H9 (cell line): Measurements from ENCODE around the gene NEDD4L. TPM values are rescaled to one million over a fixed set of nuclear protein-coding genes. Genes with fewer than 3 reads are reported as not detected.

Experiments
- DNase-seq: peaks from one replicate; pipeline ENCODE4 v3.0.0-alpha.2; 2017
- H2AFZ ChIP-seq: one replicate; pipeline ENCODE4 v1.6.1; 2013; ENCODE audit warnings: mild to moderate bottlenecking, low read length, control low read depth, moderate library complexity
- H2AK5ac ChIP-seq: 2 replicates; pipeline ENCODE4 v1.6.1; 2013; ENCODE audit warnings: low read length, control low read depth, mixed read lengths; ENCODE audit not compliant: insufficient read length
- H2BK120ac ChIP-seq: one replicate; pipeline ENCODE4 v1.6.1; 2013; ENCODE audit warnings: low read depth, mild to moderate bottlenecking, low read length, control low read depth, inconsistent platforms; ENCODE audit not compliant: poor library complexity, severe bottlenecking
- H2BK12ac ChIP-seq: 2 replicates; pipeline ENCODE4 v1.6.1; 2013; ENCODE audit warnings: low read length, control low read depth, mixed read lengths, low read depth; ENCODE audit not compliant: insufficient read length
- H2BK15ac ChIP-seq: 2 replicates; pipeline ENCODE4 v1.6.1; 2013; ENCODE audit warnings: low read depth, low read length, control low read depth
- H2BK20ac ChIP-seq: one replicate; pipeline ENCODE4 v1.6.1; 2013; ENCODE audit warnings: low read depth, mild to moderate bottlenecking, low read length, control low read depth, inconsistent platforms; ENCODE audit not compliant: poor library complexity, severe bottlenecking
- H2BK5ac ChIP-seq: 2 replicates; pipeline ENCODE4 v1.6.1; 2013; ENCODE audit warnings: low read length, control low read depth, mixed read lengths; ENCODE audit not compliant: insufficient read length
- H3K14ac ChIP-seq: 2 replicates; pipeline ENCODE4 v1.6.1; 2013; ENCODE audit warnings: low read length, control low read depth; ENCODE audit not compliant: insufficient read depth
- H3K18ac ChIP-seq: 2 replicates; pipeline ENCODE4 v1.6.1; 2013; ENCODE audit warnings: low read depth, mild to moderate bottlenecking, mixed read lengths, low read length, control low read depth; ENCODE audit not compliant: insufficient read length
- H3K23ac ChIP-seq: 2 replicates; pipeline ENCODE4 v1.6.1; 2013; ENCODE audit warnings: low read length, control low read depth, mixed read lengths, low read depth; ENCODE audit not compliant: insufficient read length
- H3K23me2 ChIP-seq: 2 replicates; pipeline ENCODE4 v1.6.1; 2013; ENCODE audit warnings: low read depth, mild to moderate bottlenecking, mixed read lengths, low read length, control low read depth; ENCODE audit not compliant: insufficient read length, poor library complexity, severe bottlenecking
- H3K27ac ChIP-seq: 2 replicates; pipeline ENCODE4 v1.5.1; 2013; ENCODE audit warnings: low read length, control low read depth, mixed read lengths, low read depth; ENCODE audit not compliant: insufficient read length
- H3K27me3 ChIP-seq: 2 replicates; pipeline ENCODE4 v1.6.1; 2013; ENCODE audit warnings: low read length, control low read depth, inconsistent platforms; ENCODE audit not compliant: insufficient read depth
- H3K4ac ChIP-seq: 2 replicates; pipeline ENCODE4 v1.6.1; 2013; ENCODE audit warnings: low read depth, mild to moderate bottlenecking, control low read depth, inconsistent platforms, low read length, moderate library complexity
- H3K4me1 ChIP-seq: 2 replicates; pipeline ENCODE4 v1.6.1; 2013; ENCODE audit warnings: low read length, control low read depth, inconsistent platforms; ENCODE audit not compliant: insufficient read depth
- H3K4me2 ChIP-seq: 2 replicates; pipeline ENCODE4 v1.6.1; 2013; ENCODE audit warnings: low read length, control low read depth, mixed read lengths; ENCODE audit not compliant: insufficient read length, insufficient read depth
- H3K56ac ChIP-seq: 2 replicates; pipeline ENCODE4 v1.6.1; 2013; ENCODE audit warnings: low read depth, mild to moderate bottlenecking, mixed read lengths, low read length, control low read depth; ENCODE audit not compliant: insufficient read length
- H3K79me1 ChIP-seq: 2 replicates; pipeline ENCODE4 v1.6.1; 2013; ENCODE audit warnings: low read depth, mild to moderate bottlenecking, moderate library complexity, low read length, control low read depth, inconsistent platforms; ENCODE audit not compliant: insufficient read depth, poor library complexity, severe bottlenecking
- H3K79me2 ChIP-seq: 2 replicates; pipeline ENCODE4 v1.6.1; 2013; ENCODE audit warnings: low read length, control low read depth, inconsistent platforms; ENCODE audit not compliant: insufficient read depth
- H3K9ac ChIP-seq: 2 replicates; pipeline ENCODE4 v1.6.1; 2013; ENCODE audit warnings: low read length, control low read depth, mixed read lengths; ENCODE audit not compliant: insufficient read length; ENCODE audit errors: extremely low read depth
- H3K9me3 ChIP-seq: one replicate; pipeline ENCODE4 v1.6.1; 2013; ENCODE audit warnings: low read depth, low read length, inconsistent platforms; ENCODE audit not compliant: control insufficient read depth
- H3T11ph ChIP-seq: one replicate; pipeline ENCODE4 v1.6.1; 2013; ENCODE audit warnings: mild to moderate bottlenecking, low read length, control low read depth, inconsistent platforms
- H4K20me1 ChIP-seq: one replicate; pipeline ENCODE4 v1.6.1; 2013; ENCODE audit not compliant: control insufficient read depth, insufficient read length, insufficient read depth
- H4K5ac ChIP-seq: 2 replicates; pipeline ENCODE4 v1.6.1; 2013; ENCODE audit warnings: low read depth, mild to moderate bottlenecking, mixed read lengths, low read length, control low read depth; ENCODE audit not compliant: insufficient read length
- H4K8ac ChIP-seq: replicated peaks from 2 replicates; pipeline ENCODE4 v1.6.1; 2013; ENCODE audit warnings: low read length, control low read depth, mixed read lengths, low read depth; ENCODE audit not compliant: insufficient read length
- H4K91ac ChIP-seq: 2 replicates; pipeline ENCODE4 v1.6.1; 2013; ENCODE audit warnings: low read depth, mild to moderate bottlenecking, moderate library complexity, mixed read lengths, low read length, control low read depth; ENCODE audit not compliant: insufficient read length
- H3K27ac Mint-ChIP-seq, 3 experiments: 2 replicates in 2 of 3; 3 replicates in 1 of 3; pipeline ENCODE4 v1.8.0; 2020 to 2021; ENCODE audit warnings: mixed read lengths in 3 of 3, mild to moderate bottlenecking in 1 of 3, moderate library complexity in 1 of 3
- H3K27me3 Mint-ChIP-seq: 2 replicates; pipeline ENCODE4 v1.8.0; 2021; ENCODE audit warnings: low read depth, mild to moderate bottlenecking, moderate library complexity, mixed read lengths
- H3K36me3 Mint-ChIP-seq, 3 experiments: 2 replicates in 2 of 3; 3 replicates in 1 of 3; pipeline ENCODE4 v1.8.0; 2020 to 2021; ENCODE audit warnings: low read depth in 3 of 3, mixed read lengths in 3 of 3; ENCODE audit not compliant: insufficient read depth in 1 of 3
- H3K4me1 Mint-ChIP-seq, 2 experiments: 2 replicates each; pipeline ENCODE4 v1.8.0; 2020; ENCODE audit warnings: mixed read lengths in 2 of 2
- H3K4me3 Mint-ChIP-seq, 2 experiments: 2 replicates in 1 of 2; 3 replicates in 1 of 2; pipeline ENCODE4 v1.8.0; 2020 to 2021; ENCODE audit warnings: mild to moderate bottlenecking in 2 of 2, mixed read lengths in 2 of 2, moderate library complexity in 1 of 2
- H3K9me3 Mint-ChIP-seq, 2 experiments: 2 replicates in 1 of 2; 3 replicates in 1 of 2; pipeline ENCODE4 v1.8.0; 2020; ENCODE audit warnings: mild to moderate bottlenecking in 2 of 2, mixed read lengths in 2 of 2, moderate library complexity in 1 of 2
- WGBS: extraction: QIAGEN DNeasy Blood & Tissue Kit; methylation state at CpG from one replicate; pipeline ENCODE4 v1.1.7; 2013; ENCODE audit warnings: missing lambda C conversion rate, low lambda C conversion rate, mixed read lengths; ENCODE audit not compliant: insufficient read length; ENCODE audit errors: extremely low coverage; 5-methylcytosine and 5-hydroxymethylcytosine counted together
- total RNA-seq: library from RNA; stranded (reverse); gene quantifications from 2 replicates; pipeline ENCODE4 v1.2.1, GENCODE V29; 2021
- TF ChIP-seq, protein P1 (sequence below): fragments of 200-600 bp; sonication (generic); conservative IDR thresholded peaks from 3 replicates; pipeline ENCODE4 v1.8.0; 2021; ENCODE audit warnings: antibody characterized with exemption, mild to moderate bottlenecking

Gene NEDD4L
- total RNA-seq, 1 experiment from 2014 or later, result 76.3 TPM

DNA sequence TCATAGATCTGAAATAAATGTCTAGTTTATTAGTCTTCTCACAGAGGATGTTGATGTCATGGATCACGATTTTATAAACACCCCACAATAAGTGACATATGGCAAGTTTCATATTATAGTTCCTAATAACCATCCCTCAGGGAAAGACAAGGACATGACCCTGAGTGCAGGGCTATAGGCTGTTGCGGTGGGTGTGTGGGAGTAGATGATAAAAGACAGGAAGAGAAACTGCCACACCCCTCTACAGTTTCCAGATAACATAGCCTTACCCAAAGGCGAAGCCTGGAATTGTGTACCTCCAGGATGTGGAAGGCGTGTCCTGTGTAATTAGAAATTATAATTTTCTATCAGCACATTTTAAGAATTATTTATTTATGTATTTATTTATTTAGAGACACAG lies 2.4 kb upstream of the NEDD4L start:
- H3K79me1 ChIP-seq, result no peaks in the 10 kb centered on the region
- Mint-ChIP-seq H3K4me3 (no peak overlapping the region; a peak in 1 of 5 replicates), H3K4me1 (peaks cover 14 to 20% of the 10 kb centered on the region in 2 experiments), H3K27ac (no peak overlapping the region), H3K9me3 (no peaks in the 10 kb centered on the region; a peak in 1 of 5 replicates), H3K27me3 (peaks cover 17% of the 10 kb centered on the region), H3K36me3 (peaks cover 0 to 1% (median 0%) of the 10 kb centered on the region in 3 experiments; a peak in 1 of 7 replicates)
- H2BK12ac ChIP-seq, result no peak overlapping the region
- H2AK5ac ChIP-seq, result no peak overlapping the region
- no CpG with 5 or more reads among the region's 4 CpGs for WGBS
- H4K8ac ChIP-seq, result no peak overlapping the region
- no peak overlapping the region for H4K5ac ChIP-seq
- no peaks in the 10 kb centered on the region for H4K20me1 ChIP-seq
- H3K18ac ChIP-seq, result no peak overlapping the region
- TF ChIP-seq, protein P1, sequence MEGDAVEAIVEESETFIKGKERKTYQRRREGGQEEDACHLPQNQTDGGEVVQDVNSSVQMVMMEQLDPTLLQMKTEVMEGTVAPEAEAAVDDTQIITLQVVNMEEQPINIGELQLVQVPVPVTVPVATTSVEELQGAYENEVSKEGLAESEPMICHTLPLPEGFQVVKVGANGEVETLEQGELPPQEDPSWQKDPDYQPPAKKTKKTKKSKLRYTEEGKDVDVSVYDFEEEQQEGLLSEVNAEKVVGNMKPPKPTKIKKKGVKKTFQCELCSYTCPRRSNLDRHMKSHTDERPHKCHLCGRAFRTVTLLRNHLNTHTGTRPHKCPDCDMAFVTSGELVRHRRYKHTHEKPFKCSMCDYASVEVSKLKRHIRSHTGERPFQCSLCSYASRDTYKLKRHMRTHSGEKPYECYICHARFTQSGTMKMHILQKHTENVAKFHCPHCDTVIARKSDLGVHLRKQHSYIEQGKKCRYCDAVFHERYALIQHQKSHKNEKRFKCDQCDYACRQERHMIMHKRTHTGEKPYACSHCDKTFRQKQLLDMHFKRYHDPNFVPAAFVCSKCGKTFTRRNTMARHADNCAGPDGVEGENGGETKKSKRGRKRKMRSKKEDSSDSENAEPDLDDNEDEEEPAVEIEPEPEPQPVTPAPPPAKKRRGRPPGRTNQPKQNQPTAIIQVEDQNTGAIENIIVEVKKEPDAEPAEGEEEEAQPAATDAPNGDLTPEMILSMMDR, result no peak
- no peaks in the 10 kb centered on the region for H3K9me3 ChIP-seq
- no peak overlapping the region for H2AFZ ChIP-seq
- H2BK20ac ChIP-seq, result no peak overlapping the region
- DNase-seq, result no peak
- no peak overlapping the region for H3K4me2 ChIP-seq
- peaks cover 13% of the 10 kb centered on the region for H3K23me2 ChIP-seq
- H3K23ac ChIP-seq, result no peak overlapping the region
- no peak overlapping the region for H3T11ph ChIP-seq
- H3K79me2 ChIP-seq, result peaks cover 3% of the 10 kb centered on the region; the same call in 1 of the 2 replicates
- no peak overlapping the region for H3K14ac ChIP-seq
- no peak overlapping the region for H2BK120ac ChIP-seq
- no peak overlapping the region for H2BK5ac ChIP-seq
- no peak overlapping the region for H4K91ac ChIP-seq
- no peak overlapping the region for H3K56ac ChIP-seq
- H3K4me1 ChIP-seq, result no peaks in the 10 kb centered on the region; the same call in 1 of the 2 replicates
- no peak overlapping the region for H3K9ac ChIP-seq
- no peak overlapping the region for H3K27ac ChIP-seq
- H3K27me3 ChIP-seq, result no peaks in the 10 kb centered on the region
- no peak overlapping the region for H2BK15ac ChIP-seq
- no peak overlapping the region for H3K4ac ChIP-seq
